Activated CD8-positive, alpha-beta T cell treated with anti-CD3 and anti-CD28 coated beads for 36 hours (primary cell): Measurements from ENCODE around the gene ZNF598. TPM values are rescaled to one million over a fixed set of nuclear protein-coding genes. Genes with fewer than 3 reads are reported as not detected.

Experiments
- ATAC-seq: fragments of 200-7000 bp; cut with Tn5 transposase; one replicate; pipeline ENCODE4 v1.10.0; 2021; ENCODE audit warnings: mild to moderate bottlenecking, moderate library complexity
- CTCF ChIA-PET: fragments of 350-600 bp; sonication (Branson Sonifier 250); formaldehyde crosslinking; loops from one replicate; lab custom pipeline; 2021; ENCODE audit warnings: antibody characterized with exemption; lab: Charles Lee
- POLR2A ChIA-PET: fragments of 350-600 bp; sonication (Branson Sonifier 250); formaldehyde crosslinking; loops from one replicate; lab custom pipeline; 2021; ENCODE audit warnings: antibody characterized with exemption; lab: Charles Lee
- DNase-seq: peaks from one replicate; pipeline ENCODE4 v3.0.0-alpha.2; 2020
- H3K27ac Mint-ChIP-seq: one replicate; pipeline ENCODE4 v1.8.0; 2021; ENCODE audit warnings: mild to moderate bottlenecking, mixed read lengths
- H3K27me3 Mint-ChIP-seq: one replicate; pipeline ENCODE4 v1.8.0; 2021; ENCODE audit warnings: mixed read lengths
- H3K36me3 Mint-ChIP-seq: one replicate; pipeline ENCODE4 v1.8.0; 2021; ENCODE audit warnings: low read depth, mixed read lengths
- H3K4me1 Mint-ChIP-seq: one replicate; pipeline ENCODE4 v1.8.0; 2021; ENCODE audit warnings: low read depth, mixed read lengths
- H3K4me3 Mint-ChIP-seq: one replicate; pipeline ENCODE4 v1.8.0; 2021; ENCODE audit warnings: mild to moderate bottlenecking, moderate library complexity, mixed read lengths
- H3K9me3 Mint-ChIP-seq: one replicate; pipeline ENCODE4 v1.8.0; 2021; ENCODE audit warnings: mixed read lengths
- CTCF ChIP-seq: fragments of 200-600 bp; IDR thresholded peaks from one replicate; pipeline ENCODE4 v1.8.0; 2022; ENCODE audit warnings: antibody characterized with exemption, mild to moderate bottlenecking
- intact Hi-C: fragments of 100-400 bp; cut with micrococcal nuclease; formaldehyde crosslinking; loops from one replicate; pipeline ENCODE4 v1.10.0; 2022
- total RNA-seq, 2 experiments: library from RNA; stranded (reverse); gene quantifications; one replicate each; pipeline ENCODE4 v1.2.3, GENCODE V29; 2021

ZNF598 gene
- total RNA-seq, 2 experiments from 2014 or later, result 85.5 to 90.3 TPM

GRCh38 chr16:2042171-2042985 lies 32.8 kb upstream of the ZNF598 start:
- Mint-ChIP-seq H3K4me1 (peaks cover 9% of the 10 kb centered on the region), H3K9me3 (no peaks in the 10 kb centered on the region), H3K4me3 (no peak overlapping the region), H3K27ac (no peak overlapping the region), H3K27me3 (no peaks in the 10 kb centered on the region), H3K36me3 (peaks cover 1% of the 10 kb centered on the region)
- CTCF ChIA-PET, result no interaction called here
- TF ChIP-seq CTCF, result no peak
- ATAC-seq (no peak), DNase-seq (no peak)
- POLR2A ChIA-PET, result no interaction called here
- intact Hi-C loops, result no loop called here

DNA sequence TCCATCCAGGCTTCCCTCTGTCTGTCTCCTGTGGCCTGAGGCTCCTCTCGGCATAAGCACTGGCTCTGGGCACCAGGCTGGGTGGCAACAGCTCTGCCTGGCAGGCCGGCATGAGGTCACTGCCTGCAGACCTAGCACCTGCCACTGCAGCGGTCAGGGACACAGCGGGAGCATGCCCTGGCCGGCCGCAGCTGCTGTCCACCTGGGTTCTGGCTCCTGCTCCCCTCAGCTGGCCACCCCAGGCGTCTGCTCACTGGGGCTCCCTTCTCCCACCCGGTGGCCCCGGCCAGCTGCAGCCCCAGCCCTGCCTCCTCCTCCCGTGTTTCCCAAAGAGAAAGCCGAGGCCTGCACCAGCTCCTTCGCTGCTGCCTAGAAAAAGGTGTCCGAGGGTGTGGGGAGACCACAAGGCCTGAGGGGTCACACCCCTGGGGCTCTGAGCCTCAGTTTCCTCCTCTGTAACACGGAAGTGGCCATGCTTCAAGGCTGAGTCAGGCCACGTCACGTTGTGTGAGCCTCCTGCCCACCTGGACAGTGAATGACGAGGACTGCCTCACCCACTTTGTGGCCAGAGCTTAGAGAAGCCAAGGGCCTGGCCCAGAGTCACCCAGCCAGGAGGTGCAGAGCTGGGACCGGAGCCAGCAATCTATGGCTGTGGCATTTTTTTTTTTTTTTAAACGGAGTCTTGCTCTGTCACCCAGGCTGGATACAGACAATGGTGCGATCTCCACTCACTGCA lies 31.3 kb upstream of the ZNF598 start:
- Mint-ChIP-seq H3K36me3 (no peaks in the 10 kb centered on the region), H3K4me1 (no peaks in the 10 kb centered on the region), H3K27ac (no peak overlapping the region), H3K4me3 (no peak overlapping the region), H3K9me3 (no peaks in the 10 kb centered on the region), H3K27me3 (no peaks in the 10 kb centered on the region)
- no peak for TF ChIP-seq CTCF
- POLR2A ChIA-PET, result interaction anchor here (0.8 to 1.4 kb wide), 3 partner anchors 10 to 76 kb away, joined by 3 to 5 read pairs (median 3); partner anchors contain the start of gene RPS2
- CTCF ChIA-PET, result interaction anchor here (0.8 to 0.9 kb wide), 2 partner anchors 21 to 37 kb away, joined by 3 read pairs; partner anchors contain the start of gene NPW
- intact Hi-C loops, result no loop called here
- ATAC-seq, result no peak
- DNase-seq, result no peak

GRCh38 chr16:2040041-2040786 lies 30.6 kb upstream of the ZNF598 start:
- Mint-ChIP-seq H3K4me1 (no peaks in the 10 kb centered on the region), H3K27ac (no peak overlapping the region), H3K27me3 (no peaks in the 10 kb centered on the region), H3K9me3 (no peaks in the 10 kb centered on the region), H3K36me3 (no peaks in the 10 kb centered on the region), H3K4me3 (no peak overlapping the region)
- DNase-seq (no peak), ATAC-seq (no peak)
- POLR2A ChIA-PET, result interaction anchor here (0.8 to 1.4 kb wide), 3 partner anchors 9 to 75 kb away, joined by 3 to 5 read pairs (median 4); partner anchors contain the start of gene RPS2
- CTCF ChIA-PET, result interaction anchor here (0.8 to 0.9 kb wide), 2 partner anchors 21 to 36 kb away, joined by 3 read pairs; partner anchors contain the start of gene NPW
- TF ChIP-seq CTCF, result no peak
- intact Hi-C loops, result no loop called here

DNA sequence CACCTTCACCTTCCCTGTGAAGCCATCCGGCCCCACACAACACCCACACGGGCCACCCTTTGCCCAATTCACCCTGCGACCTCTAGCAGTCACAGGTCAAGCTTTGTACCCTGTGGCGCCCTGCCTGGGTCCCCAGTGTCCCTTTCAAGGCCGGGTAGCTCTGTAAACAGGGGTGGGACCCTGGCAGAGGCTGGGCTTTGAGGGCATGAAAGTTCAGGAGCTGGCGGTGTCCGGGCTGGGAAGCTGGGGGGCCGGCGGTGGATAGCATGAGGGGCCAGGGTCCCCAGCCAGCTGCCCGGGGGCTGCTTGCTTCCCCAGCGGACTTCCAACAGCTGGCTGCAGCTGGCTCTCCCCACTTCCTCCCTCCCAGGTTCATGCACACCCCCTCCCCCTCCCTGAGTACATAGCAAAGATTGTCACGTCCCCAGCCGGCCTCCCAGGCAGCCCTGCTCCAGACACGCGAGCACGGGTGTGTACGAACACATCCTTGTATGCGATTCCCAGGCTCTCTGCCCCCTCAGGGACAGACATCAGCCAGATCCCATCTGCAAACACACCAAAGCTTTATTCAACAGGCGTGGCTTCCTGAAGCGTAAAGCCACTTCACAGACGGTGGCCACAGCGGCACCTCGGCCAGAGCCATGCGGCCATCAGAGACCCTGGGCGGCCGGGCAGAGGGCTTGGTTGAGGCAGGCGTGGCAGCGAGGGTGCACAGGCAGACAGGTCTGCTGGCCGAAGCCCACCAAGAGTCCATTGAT lies 29.8 kb upstream of the ZNF598 start:
- no peak for TF ChIP-seq CTCF
- H3K27ac Mint-ChIP-seq, result no peak overlapping the region
- H3K4me1 Mint-ChIP-seq, result no peaks in the 10 kb centered on the region
- no peak for ATAC-seq
- H3K27me3 Mint-ChIP-seq, result no peaks in the 10 kb centered on the region
- H3K4me3 Mint-ChIP-seq, result no peak overlapping the region
- ChIA-PET POLR2A (interaction anchor here (0.8 kb wide), 1 partner anchor 17 kb away, joined by 4 read pairs; no protein-coding TSS in a partner anchor), CTCF (no interaction called here)
- H3K9me3 Mint-ChIP-seq, result no peaks in the 10 kb centered on the region
- intact Hi-C loops, result no loop called here
- H3K36me3 Mint-ChIP-seq, result no peaks in the 10 kb centered on the region
- DNase-seq, result no peak
